Smooth muscle cell (in vitro differentiated cells): Measurements from ENCODE around the gene CDH4. TPM values are rescaled to one million over a fixed set of nuclear protein-coding genes. Genes with fewer than 3 reads are reported as not detected.

Experiments
- DNase-seq: peaks from one replicate; lab custom pipeline; 2025; ENCODE audit not compliant: unreplicated experiment; lab: John Stamatoyannopoulos, UW
- H2AFZ ChIP-seq: fragments of 200-600 bp; sonication (generic); 2 replicates; pipeline ENCODE4 v1.6.0; 2016; ENCODE audit warnings: antibody characterized with exemption, low read depth, mild to moderate bottlenecking
- H3F3A ChIP-seq: fragments of 200-600 bp; sonication (generic); 2 replicates; pipeline ENCODE4 v1.6.0; 2017; ENCODE audit warnings: antibody characterized with exemption, low read depth
- H3K27ac ChIP-seq: fragments of 200-600 bp; sonication (generic); 2 replicates; pipeline ENCODE4 v1.5.1; 2016; ENCODE audit warnings: low read depth, mild to moderate bottlenecking
- H3K27me3 ChIP-seq: fragments of 200-600 bp; sonication (generic); 2 replicates; pipeline ENCODE4 v1.6.1; 2016; ENCODE audit warnings: low read depth, mild to moderate bottlenecking
- H3K36me3 ChIP-seq: fragments of 200-600 bp; sonication (generic); 2 replicates; pipeline ENCODE4 v1.5.1; 2016; ENCODE audit warnings: low read depth
- H3K4me1 ChIP-seq: fragments of 200-600 bp; sonication (generic); 2 replicates; pipeline ENCODE4 v1.5.1; 2016; ENCODE audit warnings: low read depth
- H3K4me2 ChIP-seq: fragments of 200-600 bp; sonication (generic); 2 replicates; pipeline ENCODE4 v1.6.0; 2016; ENCODE audit warnings: mild to moderate bottlenecking
- H3K4me3 ChIP-seq: fragments of 200-600 bp; sonication (generic); 2 replicates; pipeline ENCODE4 v1.5.1; 2016; ENCODE audit warnings: mild to moderate bottlenecking
- H3K79me2 ChIP-seq: fragments of 200-600 bp; sonication (generic); 2 replicates; pipeline ENCODE4 v1.6.0; 2016; ENCODE audit warnings: low read depth, mild to moderate bottlenecking
- H3K9ac ChIP-seq: fragments of 200-600 bp; sonication (generic); 2 replicates; pipeline ENCODE4 v1.6.0; 2016; ENCODE audit warnings: low read depth
- H3K9me3 ChIP-seq: fragments of 200-600 bp; sonication (generic); replicated peaks from 2 replicates; pipeline ENCODE4 v1.5.1; 2016; ENCODE audit warnings: low read depth
- H4K20me1 ChIP-seq: fragments of 200-600 bp; sonication (generic); 2 replicates; pipeline ENCODE4 v1.6.0; 2016; ENCODE audit warnings: low read depth
- WGBS: methylation state at CpG from one replicate; pipeline ENCODE4 v1.1.7; 2016; ENCODE audit warnings: low lambda C conversion rate; 5-methylcytosine and 5-hydroxymethylcytosine counted together
- polyA plus RNA-seq: library from polyadenylated mRNA; unstranded; fragments of >200 nt; fragmentation: Nextera tagmentation; extraction: Ambion mirVana; gene quantifications from 2 replicates; pipeline ENCODE4 v1.2.1, GENCODE V29; 2016
- total RNA-seq: library from RNA; depleted of rRNA; stranded (reverse); fragments of >200 nt; gene quantifications from 2 replicates; pipeline ENCODE4 v1.2.3, GENCODE V29; 2014
- TF ChIP-seq, protein P1 (sequence below): fragments of 200-600 bp; sonication (generic); IDR thresholded peaks from 2 replicates; pipeline ENCODE4 v1.5.1; 2017; ENCODE audit warnings: borderline replicate concordance, mild to moderate bottlenecking, antibody characterized with exemption; ENCODE audit not compliant: insufficient read depth, poor library complexity, severe bottlenecking

CDH4 gene
- total and polyA plus RNA-seq, 2 experiments from 2014 or later, result 0.03 to 0.04 TPM

DNA sequence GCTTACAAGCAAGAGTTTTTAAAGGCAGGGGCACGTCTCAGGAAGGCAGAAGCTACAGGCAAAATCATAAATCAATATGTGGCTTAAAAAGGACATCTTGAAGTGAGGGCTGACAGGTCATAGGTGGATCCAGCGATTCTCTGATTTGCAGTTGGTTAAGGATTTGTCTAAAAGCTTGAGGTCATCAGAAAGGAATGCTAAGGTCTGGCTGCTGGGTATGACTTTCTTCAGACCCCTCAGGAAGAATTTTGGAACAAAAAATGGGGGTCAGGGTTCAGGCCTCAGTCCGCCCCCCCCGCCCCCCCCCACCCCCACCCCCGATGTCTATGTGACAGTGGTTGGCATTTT, 261.9 kb downstream of the CDH4 start:
- H4K20me1 ChIP-seq, result no peaks in the 10 kb centered on the region
- no peak overlapping the region for H3K27ac ChIP-seq

DNA sequence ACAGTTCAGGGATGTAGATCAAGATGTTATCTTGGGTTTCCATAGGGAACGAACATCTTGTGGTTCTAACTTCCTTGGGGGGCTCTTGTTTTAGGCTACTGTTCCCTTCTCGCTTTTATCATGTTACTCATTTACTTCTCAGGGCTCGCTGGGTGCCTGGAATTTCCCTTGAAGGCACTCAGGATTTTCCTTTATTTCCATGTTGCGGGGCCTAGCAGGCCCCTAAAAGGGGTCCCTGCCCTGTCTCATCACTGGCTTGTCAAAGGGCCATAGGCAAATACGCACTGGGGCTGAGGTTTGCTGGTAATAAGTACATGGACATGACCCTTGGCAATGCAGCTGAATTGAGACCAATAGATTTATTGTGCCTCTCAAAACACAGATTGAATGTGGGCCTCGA, 262.3 kb downstream of the CDH4 start:
- TF ChIP-seq, protein P1, sequence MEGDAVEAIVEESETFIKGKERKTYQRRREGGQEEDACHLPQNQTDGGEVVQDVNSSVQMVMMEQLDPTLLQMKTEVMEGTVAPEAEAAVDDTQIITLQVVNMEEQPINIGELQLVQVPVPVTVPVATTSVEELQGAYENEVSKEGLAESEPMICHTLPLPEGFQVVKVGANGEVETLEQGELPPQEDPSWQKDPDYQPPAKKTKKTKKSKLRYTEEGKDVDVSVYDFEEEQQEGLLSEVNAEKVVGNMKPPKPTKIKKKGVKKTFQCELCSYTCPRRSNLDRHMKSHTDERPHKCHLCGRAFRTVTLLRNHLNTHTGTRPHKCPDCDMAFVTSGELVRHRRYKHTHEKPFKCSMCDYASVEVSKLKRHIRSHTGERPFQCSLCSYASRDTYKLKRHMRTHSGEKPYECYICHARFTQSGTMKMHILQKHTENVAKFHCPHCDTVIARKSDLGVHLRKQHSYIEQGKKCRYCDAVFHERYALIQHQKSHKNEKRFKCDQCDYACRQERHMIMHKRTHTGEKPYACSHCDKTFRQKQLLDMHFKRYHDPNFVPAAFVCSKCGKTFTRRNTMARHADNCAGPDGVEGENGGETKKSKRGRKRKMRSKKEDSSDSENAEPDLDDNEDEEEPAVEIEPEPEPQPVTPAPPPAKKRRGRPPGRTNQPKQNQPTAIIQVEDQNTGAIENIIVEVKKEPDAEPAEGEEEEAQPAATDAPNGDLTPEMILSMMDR, result no peak
- Histone ChIP-seq H3K27ac (no peak overlapping the region), H3K9me3 (no peaks in the 10 kb centered on the region), H3K4me2 (no peak overlapping the region), H3K36me3 (no peaks in the 10 kb centered on the region), H3K27me3 (no peaks in the 10 kb centered on the region), H3K4me1 (no peaks in the 10 kb centered on the region), H4K20me1 (no peaks in the 10 kb centered on the region), H2AFZ (no peak overlapping the region), H3K9ac (no peak overlapping the region), H3F3A (no peaks in the 10 kb centered on the region), H3K4me3 (no peak overlapping the region), H3K79me2 (no peaks in the 10 kb centered on the region)
- WGBS, result 83% methylated on average over 6 of the region's 6 CpGs
- no peak for DNase-seq

More for the DNA sequence above, 261.9 kb downstream of the CDH4 start:
- TF ChIP-seq, protein P1, result no peak
- H3K79me2 ChIP-seq, result no peaks in the 10 kb centered on the region
- H3K4me2 ChIP-seq, result no peak overlapping the region
- WGBS, result 78% methylated on average over 5 of the region's 5 CpGs
- H3K36me3 ChIP-seq, result no peaks in the 10 kb centered on the region
- H3K27me3 ChIP-seq, result no peaks in the 10 kb centered on the region
- no peak overlapping the region for H2AFZ ChIP-seq
- no peaks in the 10 kb centered on the region for H3F3A ChIP-seq
- no peaks in the 10 kb centered on the region for H3K9me3 ChIP-seq
- DNase-seq, result no peak
- H3K9ac ChIP-seq, result no peak overlapping the region
- H3K4me1 ChIP-seq, result no peaks in the 10 kb centered on the region
- H3K4me3 ChIP-seq, result no peak overlapping the region

DNA sequence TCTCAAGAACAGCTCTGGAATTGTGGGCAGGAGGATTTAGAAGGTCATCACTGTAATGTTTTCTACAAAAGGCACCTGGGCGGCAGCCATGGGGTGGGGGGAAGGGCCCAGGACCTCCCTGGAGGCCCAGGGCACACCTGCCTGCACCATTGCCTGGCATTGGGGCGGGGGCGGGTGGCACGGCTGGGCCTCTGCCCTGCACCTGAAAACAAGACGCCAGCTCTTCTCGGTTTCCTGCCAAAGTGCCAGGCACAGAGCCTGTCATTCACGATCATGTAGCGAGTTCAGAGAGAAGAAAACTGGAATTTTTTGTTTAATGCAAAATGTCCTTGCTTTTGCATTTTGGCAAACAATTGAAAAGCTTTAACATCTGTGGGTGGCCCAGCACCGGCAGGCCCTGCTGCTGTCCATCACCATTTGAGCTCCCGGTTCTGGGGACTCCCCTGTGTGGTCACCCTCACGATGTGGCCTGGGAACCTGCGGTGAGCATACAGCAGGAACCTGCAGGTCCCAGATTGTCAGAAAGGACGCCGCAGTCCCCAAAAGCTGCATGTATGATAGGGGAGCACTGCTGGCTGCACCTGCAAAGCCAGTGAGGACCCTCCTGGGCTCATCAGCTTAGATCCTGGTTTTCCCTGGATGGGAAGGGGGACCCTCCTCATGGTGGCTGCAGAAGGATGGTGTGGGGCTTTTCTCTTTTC, 262.9 kb downstream of the CDH4 start:
- H3K9me3 ChIP-seq, result no peaks in the 10 kb centered on the region
- TF ChIP-seq, protein P1, result no peak
- H3K4me1 ChIP-seq, result no peaks in the 10 kb centered on the region
- no peak overlapping the region for H3K4me2 ChIP-seq
- 93% methylated on average over 14 of the region's 14 CpGs for WGBS
- DNase-seq, result no peak
- H2AFZ ChIP-seq, result no peak overlapping the region
- H3K36me3 ChIP-seq, result no peaks in the 10 kb centered on the region
- no peaks in the 10 kb centered on the region for H3F3A ChIP-seq
- H3K27ac ChIP-seq, result no peak overlapping the region
- no peaks in the 10 kb centered on the region for H3K79me2 ChIP-seq
- H3K4me3 ChIP-seq, result no peak overlapping the region
- no peaks in the 10 kb centered on the region for H4K20me1 ChIP-seq
- no peak overlapping the region for H3K9ac ChIP-seq
- H3K27me3 ChIP-seq, result no peaks in the 10 kb centered on the region

DNA sequence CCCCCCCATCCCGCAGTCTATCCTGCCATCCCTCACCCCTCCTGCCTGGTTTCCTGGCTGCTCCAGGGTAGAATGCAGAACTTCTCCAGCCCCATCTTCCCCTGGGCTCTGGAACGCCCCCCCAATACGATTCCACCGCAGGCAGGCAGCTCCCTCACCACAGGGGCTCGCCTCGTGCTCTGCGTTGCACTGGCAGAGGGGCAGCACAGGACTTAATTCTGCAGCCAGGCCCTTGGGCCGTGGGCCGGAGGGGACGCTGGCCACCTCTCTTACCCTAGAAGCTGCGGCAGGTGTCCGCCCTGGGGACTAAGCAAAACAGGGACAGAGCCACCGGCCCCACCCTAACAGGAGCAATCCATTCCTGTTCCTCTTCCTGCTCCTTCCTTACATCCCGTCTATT, 263.9 kb downstream of the CDH4 start:
- 90% methylated on average over 14 of the region's 14 CpGs for WGBS
- Histone ChIP-seq H3F3A (no peaks in the 10 kb centered on the region), H3K4me3 (no peak overlapping the region), H3K36me3 (no peaks in the 10 kb centered on the region), H3K4me1 (no peaks in the 10 kb centered on the region), H2AFZ (no peak overlapping the region), H3K4me2 (no peak overlapping the region), H3K9ac (no peak overlapping the region), H3K27ac (no peak overlapping the region), H3K79me2 (no peaks in the 10 kb centered on the region), H3K9me3 (no peaks in the 10 kb centered on the region), H3K27me3 (no peaks in the 10 kb centered on the region), H4K20me1 (no peaks in the 10 kb centered on the region)
- DNase-seq, result no peak
- TF ChIP-seq, protein P1, result no peak
